ENCODE results near the gene PDE4C. TPM values are rescaled to one million over a fixed set of nuclear protein-coding genes. Genes with fewer than 3 reads are reported as not detected.

The PDE4C gene
- total and polyA plus RNA-seq, 10 of the 15 experiments (the other 5 are each of a cell fraction or from before 2014, with no cell fraction given): 0.08 to 0.73 (median 0.34) TPM

DNA sequence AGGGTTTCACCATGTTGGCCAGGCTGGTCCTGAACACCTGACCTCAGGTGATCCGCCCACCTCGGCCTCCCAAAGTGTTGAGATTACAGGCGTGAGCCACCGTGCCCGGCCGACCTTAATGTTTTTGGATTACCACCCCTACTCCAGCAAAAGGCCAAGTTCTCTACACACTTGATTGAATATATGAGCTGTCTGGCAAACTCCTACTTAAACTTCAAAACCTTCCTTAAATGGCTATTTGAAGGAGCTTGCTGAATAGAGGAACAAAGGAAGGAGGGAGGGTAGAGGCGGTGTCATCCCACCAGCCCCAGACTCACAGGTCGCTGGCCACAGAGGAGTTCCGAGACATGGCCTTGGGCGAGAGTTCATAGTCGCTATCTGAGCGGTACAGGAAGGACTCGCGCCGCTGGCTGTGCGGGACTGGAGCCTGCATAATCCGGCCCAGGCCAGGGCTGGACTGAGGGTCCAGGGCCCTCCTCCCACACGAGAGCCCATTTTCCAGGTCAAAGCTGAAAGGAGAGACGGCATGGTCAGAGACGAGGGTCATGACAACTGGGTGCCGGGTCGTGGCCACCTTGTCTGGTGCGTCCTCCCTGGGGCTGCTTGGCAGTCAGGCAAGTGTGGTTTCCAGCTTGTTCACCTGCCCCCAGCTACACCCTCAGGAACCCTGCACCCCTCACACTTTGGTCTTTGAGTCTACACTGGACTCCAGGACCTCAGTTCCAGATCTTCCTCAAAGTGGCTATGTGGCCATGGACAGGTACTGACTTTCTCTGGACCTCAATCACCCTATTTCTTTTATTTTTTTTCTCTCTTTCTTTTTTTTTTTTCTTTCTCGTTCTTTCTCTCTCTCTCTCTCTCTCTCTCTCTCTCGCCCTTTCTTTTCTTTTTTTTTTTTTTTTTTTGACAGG lies 4.2 kb downstream of the PDE4C start (continued):
- TF ChIP-seq RAD51 (IDR thresholded peaks at IDR 0.05): no peak

DNA sequence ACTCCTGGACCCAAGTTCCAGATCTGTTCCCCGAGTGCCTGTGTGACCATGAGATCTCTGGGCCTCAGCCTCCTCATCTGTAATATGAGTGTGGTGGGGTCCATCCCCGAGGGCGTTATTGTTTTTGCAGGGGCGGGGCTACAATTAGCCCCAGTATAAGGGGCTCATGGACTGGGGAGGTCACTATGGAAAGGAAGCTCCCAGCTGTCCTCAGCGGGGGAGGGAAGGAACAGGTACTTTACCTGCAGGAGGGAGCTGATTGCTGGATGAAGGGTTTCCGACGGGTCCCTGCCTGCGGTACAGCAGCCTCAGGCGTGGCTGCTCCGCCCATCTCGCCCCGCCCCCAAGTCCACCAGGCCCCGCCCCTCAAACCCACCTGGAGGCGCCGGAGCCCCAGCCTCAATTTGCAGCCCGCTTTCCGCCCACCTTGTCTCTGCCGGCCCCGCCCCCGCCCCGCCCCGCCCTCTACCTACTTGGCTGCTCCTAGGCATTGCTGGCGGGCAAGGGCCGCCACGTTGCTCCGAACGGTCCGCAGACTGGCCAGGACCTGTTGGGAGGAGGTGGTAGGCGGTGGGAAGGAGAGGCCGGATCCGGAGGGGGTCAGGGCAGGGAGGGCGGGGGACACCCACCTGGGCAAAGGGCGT lies 5.5 kb downstream of the PDE4C start:
- POLR2A ChIA-PET: interaction anchor here (0.6 to 1.7 kb wide), 3 partner anchors 17 to 60 kb away, joined by 3 to 4 read pairs (median 3); partner anchors contain the start of gene RAB3A

More for the DNA sequence above, 5.5 kb downstream of the PDE4C start:
- Histone ChIP-seq H3K4me1 (ENCODE audit: control insufficient read depth, insufficient read depth, low read length) (peaks cover 8% of the 10 kb centered on the region), H2AFZ (ENCODE audit: control insufficient read depth, low read depth, low read length) (no peak overlapping the region), H3K9ac (ENCODE audit: control insufficient read depth, insufficient read depth, low read length) (no peak overlapping the region), H3K27ac (ENCODE audit: control insufficient read depth, insufficient read depth) (no peak overlapping the region), H3K4me3 (no peak overlapping the region), H4K20me1 (ENCODE audit: control insufficient read depth, insufficient read depth) (no peaks in the 10 kb centered on the region), H3K4me2 (ENCODE audit: control insufficient read depth, insufficient read depth) (no peak overlapping the region), H3K79me2 (ENCODE audit: control insufficient read depth, insufficient read depth, low read length) (no peaks in the 10 kb centered on the region), H3K27me3 (replicated peaks in 1 of 2; ENCODE audit: control insufficient read depth in 2 of 2, insufficient read depth in 2 of 2, low read length in 1 of 2) (peaks cover 0 to 4% of the 10 kb centered on the region in 2 experiments; a peak in 2 of 4 replicates), H3K36me3 (ENCODE audit: control insufficient read depth in 2 of 2, insufficient read depth in 2 of 2, low read length in 1 of 2) (no peaks in the 10 kb centered on the region), H3K9me3 (replicated peaks; ENCODE audit: control insufficient read depth, insufficient read depth, low read length) (no peaks in the 10 kb centered on the region; the same call in 2 of the 3 replicates)
- TF ChIP-seq MEF2B (IDR thresholded peaks at IDR 0.05; ENCODE audit: partially characterized antibody, poor library complexity, severe bottlenecking) (no peak), MYC (IDR thresholded peaks at IDR 0.05; ENCODE audit: insufficient read depth, insufficient read length, insufficient replicate concordance, low read length, severe bottlenecking) (no peak), SP1 (IDR thresholded peaks at IDR 0.05; ENCODE audit: low read depth, low read length) (no peak), CREB1 (IDR thresholded peaks at IDR 0.05; ENCODE audit: low read depth) (no peak), CBFB (IDR thresholded peaks at IDR 0.05; ENCODE audit: low read depth) (no peak), USF1 (IDR thresholded peaks at IDR 0.05; ENCODE audit: borderline replicate concordance, extremely low read length, insufficient read depth, low read depth, low read length) (no peak), ZNF384 (IDR thresholded peaks at IDR 0.05; ENCODE audit: borderline replicate concordance, low read depth, low read length) (no peak), NFYB (IDR thresholded peaks at IDR 0.05; ENCODE audit: insufficient read depth, low read depth, low read length) (no peak), TCF7 (IDR thresholded peaks at IDR 0.05; ENCODE audit: borderline replicate concordance) (no peak), KAT2A (conservative IDR thresholded peaks at IDR 0.05; ENCODE audit: control insufficient read depth, low read depth, low read length) (no peak), SIX5 (IDR thresholded peaks at IDR 0.05; ENCODE audit: low read depth, low read length, severe bottlenecking) (no peak), RBBP5 (conservative IDR thresholded peaks at IDR 0.05) (no peak), SPI1 (IDR thresholded peaks at IDR 0.05; ENCODE audit: borderline replicate concordance, insufficient read depth, low read depth, low read length) (no peak), ZBED1 (IDR thresholded peaks at IDR 0.05; ENCODE audit: borderline replicate concordance) (no peak), YBX1 (IDR thresholded peaks at IDR 0.05) (no peak), NBN (IDR thresholded peaks at IDR 0.05) (no peak), RUNX3 (IDR thresholded peaks at IDR 0.05; ENCODE audit: low read length) (no peak), STAT1 (conservative IDR thresholded peaks at IDR 0.05) (no peak)
- TF ChIP-seq, protein P1, sequence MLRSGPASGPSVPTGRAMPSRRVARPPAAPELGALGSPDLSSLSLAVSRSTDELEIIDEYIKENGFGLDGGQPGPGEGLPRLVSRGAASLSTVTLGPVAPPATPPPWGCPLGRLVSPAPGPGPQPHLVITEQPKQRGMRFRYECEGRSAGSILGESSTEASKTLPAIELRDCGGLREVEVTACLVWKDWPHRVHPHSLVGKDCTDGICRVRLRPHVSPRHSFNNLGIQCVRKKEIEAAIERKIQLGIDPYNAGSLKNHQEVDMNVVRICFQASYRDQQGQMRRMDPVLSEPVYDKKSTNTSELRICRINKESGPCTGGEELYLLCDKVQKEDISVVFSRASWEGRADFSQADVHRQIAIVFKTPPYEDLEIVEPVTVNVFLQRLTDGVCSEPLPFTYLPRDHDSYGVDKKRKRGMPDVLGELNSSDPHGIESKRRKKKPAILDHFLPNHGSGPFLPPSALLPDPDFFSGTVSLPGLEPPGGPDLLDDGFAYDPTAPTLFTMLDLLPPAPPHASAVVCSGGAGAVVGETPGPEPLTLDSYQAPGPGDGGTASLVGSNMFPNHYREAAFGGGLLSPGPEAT (IDR thresholded peaks at IDR 0.05; ENCODE audit: low read depth): no peak
- CTCF ChIA-PET: interaction anchor here (1.0 to 1.2 kb wide), 2 partner anchors 11 to 12 kb away, joined by 3 to 7 read pairs; no protein-coding TSS in a partner anchor
- no TSS peak for BruUV-seq (replicated peaks)
- RAD21 ChIA-PET (ENCODE audit: unreplicated experiment): no interaction called here
- DNase-seq (ENCODE audit: low read depth, low spot score) (no peak), ATAC-seq (no peak), FAIRE-seq (no peak)
- intact Hi-C loops (cut with micrococcal nuclease; ENCODE audit: unreplicated experiment) (no loop called here), in situ Hi-C loops (cut with MboI) (no loop called here)
- SMC1A ChIA-PET (ENCODE audit: uncharacterized antibody, unreplicated experiment): interaction anchor here (2.2 kb wide), 1 partner anchor 35 kb away, joined by 7 read pairs; a partner anchor contains a TSS
- WGBS (ENCODE audit: insufficient coverage, insufficient replicate concordance, low lambda C conversion rate, missing lambda C conversion rate): 26% methylated on average over 10 of the region's 33 CpGs
